ENCODE measurements around the gene CEP41. TPM values are rescaled to one million over a fixed set of nuclear protein-coding genes. Genes with fewer than 3 reads are reported as not detected.

CEP41 gene
- total RNA-seq, 1 experiment from 2014 or later = 7.1 TPM

- Mint-ChIP-seq H3K27ac (no peak overlapping the region), H3K4me3 (no peak overlapping the region), H3K36me3 (no peaks in the 10 kb centered on the region), H3K4me1 (peaks cover 42% of the 10 kb centered on the region), H3K27me3 (ENCODE audit: low read depth) (no peaks in the 10 kb centered on the region; the same call in 1 of the 2 replicates), H3K9me3 (no peaks in the 10 kb centered on the region)
- TF ChIP-seq CTCF (IDR thresholded peaks at IDR 0.05) (no peak), TEAD4 (CRISPR knock-in tag; IDR thresholded peaks at IDR 0.05) (no peak), HMGA2 (CRISPR knock-in tag; IDR thresholded peaks at IDR 0.05) (0 out of 2 replicates have a peak, but pooled peaks have one; percentile 3)
- CTCF ChIA-PET = no interaction called here
- ATAC-seq = no peak
- POLR2A ChIA-PET = no interaction called here
- DNase-seq (ENCODE audit: low spot score) = no peak
Measured at GRCh38 chr7:130350945-130351790, 89.6 kb downstream of the CEP41 start.

- Mint-ChIP-seq H3K27ac (no peak overlapping the region), H3K4me1 (peaks cover 44% of the 10 kb centered on the region), H3K27me3 (ENCODE audit: low read depth) (no peaks in the 10 kb centered on the region; the same call in 1 of the 2 replicates), H3K9me3 (no peaks in the 10 kb centered on the region), H3K36me3 (no peaks in the 10 kb centered on the region), H3K4me3 (no peak overlapping the region)
- ATAC-seq (peak; percentile 27), DNase-seq (ENCODE audit: low spot score) (no peak)
- CTCF ChIA-PET = interaction anchor here (0.6 to 0.7 kb wide), 2 partner anchors 13 to 32 kb away, joined by 3 read pairs; no protein-coding TSS in a partner anchor
- no peak for TF ChIP-seq PRDM15 (CRISPR knock-in tag; IDR thresholded peaks at IDR 0.05)
- no peak for TF ChIP-seq JUN (CRISPR knock-in tag; IDR thresholded peaks at IDR 0.05)
- TF ChIP-seq SMAD3 (CRISPR knock-in tag; IDR thresholded peaks at IDR 0.05; ENCODE audit: borderline replicate concordance) = no peak
- 0 out of 2 replicates have a peak, but pooled peaks have one; percentile 61 for TF ChIP-seq MLX (CRISPR knock-in tag; IDR thresholded peaks at IDR 0.05)
- no peak for TF ChIP-seq ETV6 (CRISPR knock-in tag; IDR thresholded peaks at IDR 0.05)
- TF ChIP-seq NR3C1 (CRISPR knock-in tag; conservative IDR thresholded peaks at IDR 0.05; ENCODE audit: low read depth) = no peak
- POLR2A ChIA-PET = no interaction called here
Measured at GRCh38 chr7:130349911-130350782, 90.7 kb downstream of the CEP41 start.

GRCh38 chr7:130346941-130347340, 93.9 kb downstream of the CEP41 start:
- ATAC-seq = no peak
- no peaks in the 10 kb centered on the region for H3K9me3 Mint-ChIP-seq
- ChIA-PET POLR2A (no interaction called here), CTCF (interaction anchor here (0.9 kb wide), 1 partner anchor 9 kb away, joined by 3 read pairs; no protein-coding TSS in a partner anchor)
- TF ChIP-seq CBFB (CRISPR knock-in tag; IDR thresholded peaks at IDR 0.05; ENCODE audit: low read depth) (no peak), TP53 (CRISPR knock-in tag; IDR thresholded peaks at IDR 0.05) (no peak)
- no peak for DNase-seq (ENCODE audit: low spot score)
- H3K27me3 Mint-ChIP-seq (ENCODE audit: low read depth) = no peaks in the 10 kb centered on the region; the same call in 1 of the 2 replicates
- H3K4me3 Mint-ChIP-seq = no peak overlapping the region
- H3K36me3 Mint-ChIP-seq = no peaks in the 10 kb centered on the region
- peaks cover 37% of the 10 kb centered on the region for H3K4me1 Mint-ChIP-seq
- H3K27ac Mint-ChIP-seq = no peak overlapping the region
